ENCODE measurements around the gene BRIP1.

GRCh38 chr17:61695779-61696337, 167.5 kb downstream of the BRIP1 start:
- no peak for TF ChIP-seq CTCF (IDR thresholded peaks at IDR 0.05)
- TF ChIP-seq POLR2A (IDR thresholded peaks at IDR 0.05) = no peak

All from testis (tissue), 2 donors.